ENCODE data around the gene OR1B1. TPM values are rescaled to one million over a fixed set of nuclear protein-coding genes. Genes with fewer than 3 reads are reported as not detected.
"Not testable (repeated sequence)": the region's sequence is repeated elsewhere in the genome, so short reads cannot be mapped to it uniquely, and the experiment has no call there.

The OR1B1 gene
- not detected for polyA plus RNA-seq (2013, experiment 1 of 2; ENCODE audit: insufficient read length)
- polyA plus RNA-seq (2013, experiment 2 of 2; ENCODE audit: insufficient read length): not detected

DNA sequence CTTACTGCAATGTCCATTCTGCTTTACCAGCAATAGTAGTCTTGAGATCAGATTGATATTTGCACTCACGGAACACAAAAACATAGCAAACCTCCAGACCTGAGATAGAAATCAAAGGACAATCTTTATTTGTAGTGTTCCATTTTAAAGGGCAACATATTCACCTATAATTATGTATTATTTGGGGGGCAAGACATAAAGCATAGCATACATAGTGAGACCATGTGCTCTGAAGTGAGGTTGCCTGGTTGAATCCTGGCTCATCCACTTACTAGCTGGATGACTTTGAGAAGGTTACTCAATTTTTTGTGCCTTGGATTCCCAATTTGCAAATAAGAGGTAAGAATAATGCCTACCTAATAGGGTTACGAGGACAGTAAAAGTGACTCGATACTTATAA is at the start of gene OR1B1:
TSS of gene OR1B1 (minus strand) at position 101 of the 400 bp plus-strand sequence.
- no peak for DNase-seq

DNA sequence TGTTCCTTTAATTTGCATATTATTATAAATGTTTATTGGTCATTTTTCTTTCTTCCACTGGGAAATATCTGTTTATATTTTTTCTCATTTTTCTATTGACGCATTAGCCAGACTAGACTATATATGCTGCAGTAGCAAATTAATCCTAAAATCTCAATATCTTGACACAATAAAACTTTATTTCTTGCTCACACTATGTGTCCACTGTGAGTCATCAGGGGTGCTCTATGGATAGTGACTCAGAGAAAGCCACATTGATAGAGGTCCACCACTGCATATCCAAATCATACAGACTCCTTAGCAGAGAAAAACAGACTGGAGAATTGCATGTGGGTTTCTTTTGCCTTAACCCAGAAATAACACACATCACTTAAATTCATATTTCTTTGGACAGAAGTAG is 38.3 kb upstream of the OR1B1 start:
- no peak for DNase-seq

GRCh38 chr9:122684851-122685250 is 27.4 kb upstream of the OR1B1 start:
- no peak for DNase-seq

DNA sequence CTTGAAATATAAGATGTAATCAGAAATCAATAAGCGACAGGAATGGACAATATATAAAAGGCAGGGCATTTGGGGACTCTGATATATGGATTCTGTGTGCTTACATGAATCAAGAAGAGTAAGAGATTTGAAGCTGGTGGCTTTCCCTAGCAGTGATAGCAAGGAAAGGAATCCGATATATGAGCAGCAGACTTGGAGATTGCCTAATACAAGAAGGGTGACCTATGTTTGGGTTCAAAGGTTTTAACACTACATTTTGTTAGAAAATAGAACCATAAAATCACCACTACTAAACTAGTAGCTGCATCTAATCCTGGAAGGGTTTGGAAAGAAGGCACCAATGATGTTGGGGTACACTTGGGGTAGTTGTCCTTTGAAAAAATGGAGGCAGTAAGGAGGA is 15.1 kb upstream of the OR1B1 start:
- no peak for DNase-seq

DNA sequence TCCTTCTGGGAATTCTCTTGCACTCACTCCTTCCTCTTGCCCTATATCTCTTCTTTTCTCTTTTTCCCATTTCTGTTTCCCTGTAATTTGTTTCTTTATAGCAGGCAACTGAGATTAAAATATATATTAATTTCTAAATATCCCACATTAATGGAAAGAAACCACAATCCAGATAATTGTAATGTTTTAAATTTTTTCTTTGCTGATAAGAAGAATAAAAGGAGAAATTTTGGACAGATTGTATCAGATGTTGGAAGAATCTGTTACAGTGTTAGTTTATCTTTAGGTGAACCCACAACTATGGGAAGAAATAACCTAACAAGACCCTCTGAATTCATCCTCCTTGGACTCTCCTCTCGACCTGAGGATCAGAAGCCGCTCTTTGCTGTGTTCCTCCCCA is 4.0 kb upstream of the OR1B1 start, which contains the start of gene OR1L1:
TSS of gene OR1L1 (plus strand) at position 301 of the 400 bp plus-strand sequence. CDS start at position 301, 0 bp downstream.
- no peak for DNase-seq

DNA sequence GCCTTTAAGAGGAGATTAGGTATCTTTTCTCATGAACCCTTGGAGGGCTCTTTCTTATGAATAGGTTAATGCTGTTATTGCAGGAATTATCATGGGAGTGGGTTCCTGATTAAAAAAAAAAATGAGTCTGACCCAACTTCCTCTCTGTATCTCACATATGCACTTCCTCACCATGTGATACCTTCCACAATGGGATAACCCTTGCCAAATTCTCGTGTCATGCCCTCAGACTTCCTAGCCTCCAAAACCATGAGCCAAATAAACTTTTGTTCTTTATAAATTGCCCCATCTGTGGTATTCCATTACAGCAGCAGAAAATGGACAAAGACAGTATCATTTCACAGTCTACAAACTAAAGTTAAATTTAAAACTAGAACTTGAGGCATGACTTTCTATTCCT is 1.0 kb downstream of the OR1B1 start:
- DNase-seq: no peak

DNA sequence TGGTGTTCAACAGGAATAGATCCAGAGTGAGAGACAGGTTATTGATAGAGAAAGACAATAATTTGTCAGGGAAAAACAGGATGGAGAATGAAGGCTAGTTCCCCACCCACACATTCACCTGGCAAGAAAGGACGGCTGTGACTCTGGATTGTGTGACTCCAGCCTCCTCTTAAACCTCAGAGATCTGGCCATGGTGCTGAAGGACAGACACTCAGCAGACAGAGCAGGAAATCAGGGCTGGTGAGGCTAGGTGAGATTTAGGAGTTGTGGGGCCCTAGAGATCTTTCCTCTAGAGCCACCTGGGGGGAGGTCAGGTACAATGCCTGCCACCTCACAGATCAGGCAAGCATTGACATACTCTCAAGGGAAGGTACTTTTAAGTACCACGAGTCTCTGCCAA is 15.2 kb downstream of the OR1B1 start:
- no peak for DNase-seq

- DNase-seq: no peak
These were observed 37.4 kb downstream of the OR1B1 start for GRCh38 chr9:122619996-122620395.

GRCh38 chr9:122614362-122614761 is 43.1 kb downstream of the OR1B1 start, which contains the start of gene OR1Q1:
OR1Q1 (plus strand) TSS chr9:122614738; CDS start chr9:122614738, 0 bp downstream.
- no peak for DNase-seq

DNA sequence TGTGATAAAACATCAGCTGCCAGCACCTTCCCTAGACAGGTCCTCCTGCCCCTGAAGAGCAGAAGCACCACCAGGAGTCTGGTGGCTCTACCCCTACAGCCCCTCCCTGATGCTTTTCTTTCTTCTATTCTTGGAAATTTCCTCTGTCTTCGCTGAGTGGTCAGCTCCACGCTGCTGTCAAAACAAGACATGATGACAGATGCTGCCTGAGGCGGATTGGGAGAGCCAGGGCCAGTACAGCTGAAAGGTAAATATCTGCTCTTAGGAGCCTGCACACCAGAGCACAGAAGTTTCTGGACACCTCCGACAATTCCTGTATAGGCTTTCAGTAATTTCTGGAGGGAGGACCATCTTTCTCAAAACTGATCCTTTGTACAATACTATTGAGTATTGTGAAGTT is 47.6 kb downstream of the OR1B1 start:
- no peak for DNase-seq

DNA sequence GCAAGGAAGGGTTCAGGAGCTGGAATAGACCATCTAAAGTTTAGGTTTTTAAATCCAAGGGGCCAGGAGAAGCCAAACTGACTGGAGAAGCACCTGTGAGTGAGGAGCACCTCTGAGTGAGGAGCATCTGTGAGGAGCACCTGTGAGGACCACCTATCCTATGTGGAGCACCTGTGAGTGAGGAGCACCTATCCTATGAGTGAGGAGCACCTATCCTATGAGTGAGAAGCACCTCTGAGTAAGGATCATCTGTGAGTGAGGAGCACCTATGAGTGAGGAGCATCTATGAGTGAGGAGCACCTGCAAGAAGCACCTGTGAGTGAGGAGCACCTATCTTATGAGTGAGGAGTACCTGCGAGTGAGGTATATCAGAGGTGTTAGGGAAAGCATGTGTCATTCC is 50.8 kb downstream of the OR1B1 start:
- no peak for DNase-seq

DNA sequence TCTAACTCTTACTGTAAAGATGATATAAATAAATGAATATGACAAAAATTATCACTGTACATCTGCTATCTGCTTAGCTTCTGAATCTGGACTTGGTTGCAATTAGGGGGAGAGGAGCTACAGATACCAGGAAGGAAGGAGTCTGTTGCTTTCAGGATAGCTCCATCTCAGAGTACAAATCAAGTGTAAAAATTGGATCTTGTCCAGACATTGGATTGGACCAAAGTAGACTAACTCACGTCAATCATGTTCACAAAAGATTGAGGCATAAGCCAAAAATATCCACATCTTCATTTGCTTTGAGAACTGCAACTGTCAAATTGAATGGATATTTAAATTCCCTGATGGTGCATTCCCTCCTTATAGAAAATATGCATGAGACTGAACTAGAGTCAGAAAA is 51.7 kb downstream of the OR1B1 start:
- no peak for DNase-seq

- not testable (repeated sequence) for DNase-seq
These were observed 74.1 kb downstream of the OR1B1 start, which contains the start of gene OR1L8 for GRCh38 chr9:122583284-122583683. OR1L8 (minus strand) TSS chr9:122583384; CDS start chr9:122568477, 14,907 bp downstream.

GRCh38 chr9:122580360-122580759 is 77.1 kb downstream of the OR1B1 start:
- DNase-seq: peak; percentile 1

DNA sequence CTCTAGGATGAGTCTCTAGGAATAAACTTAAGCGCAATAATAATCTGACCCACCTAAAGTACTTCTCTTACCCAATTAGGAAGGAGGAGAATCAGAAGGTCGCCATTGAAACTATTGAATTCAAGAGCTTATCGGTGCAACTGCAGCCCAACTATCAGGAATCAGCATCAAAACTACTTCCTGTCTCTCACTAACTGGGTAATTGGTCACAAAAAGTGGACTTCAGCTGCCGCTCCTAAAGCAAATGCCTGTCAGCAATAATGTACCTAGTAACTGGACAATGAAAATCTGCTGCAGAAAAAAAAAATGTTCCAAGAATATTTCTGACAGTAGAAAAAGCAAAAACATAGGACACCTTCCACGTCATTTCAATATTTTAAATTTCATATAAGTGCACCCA is 77.6 kb downstream of the OR1B1 start:
- DNase-seq: no peak

All from fibroblast of skin of scalp (primary cell).